GM12891 (cell line): Measurements from ENCODE around the gene MED17.

Experiments used
- PAX5 ChIP-seq: IDR thresholded peaks from 2 replicates; pipeline ENCODE4 v1.6.1; 2011; ENCODE audit warnings: low read length, moderate library complexity, mild to moderate bottlenecking; ENCODE audit not compliant: insufficient read depth, severe bottlenecking
- POLR2A ChIP-seq: IDR thresholded peaks from 2 replicates; pipeline ENCODE4 v1.6.1; 2011; ENCODE audit warnings: low read depth, low read length, control low read depth
- POLR2AphosphoS5 ChIP-seq: IDR thresholded peaks from 2 replicates; pipeline ENCODE4 v1.6.1; 2011; ENCODE audit warnings: low read depth, low read length, control low read depth
- POU2F2 ChIP-seq: IDR thresholded peaks from 2 replicates; pipeline ENCODE4 v1.6.1; 2011; ENCODE audit warnings: low read depth, mild to moderate bottlenecking, control low read depth, low read length, moderate library complexity
- SPI1 ChIP-seq: IDR thresholded peaks from 2 replicates; pipeline ENCODE4 v1.6.1; 2011; ENCODE audit warnings: low read depth, low read length, control low read depth
- TAF1 ChIP-seq: IDR thresholded peaks from 2 replicates; pipeline ENCODE4 v1.6.1; 2011; ENCODE audit warnings: low read depth, low read length, control low read depth

DNA sequence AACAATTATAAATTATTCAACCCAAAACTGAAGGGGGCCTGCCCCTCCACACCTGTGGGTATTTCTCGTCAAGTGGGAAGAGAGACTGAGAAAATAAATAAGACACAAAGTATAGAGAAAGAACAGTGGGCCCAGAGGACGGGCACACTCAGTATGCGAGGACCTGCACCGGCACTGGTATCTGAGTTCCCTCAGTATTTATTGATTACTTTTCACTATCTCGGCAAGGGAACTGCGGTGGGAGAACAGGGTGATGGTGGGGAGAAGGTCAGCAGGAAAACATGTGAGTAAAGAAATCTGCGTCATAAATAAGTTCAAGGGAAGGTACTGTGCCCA, 39.4 kb upstream of the MED17 start:
- TF ChIP-seq TAF1 (no peak), POLR2A (no peak), POLR2AphosphoS5 (no peak), PAX5 (no peak), POU2F2 (no peak), SPI1 (no peak)
